DMS79 (cell line): ENCODE results near the gene SPNS2.

Source experiments
- DNase-seq: peaks from one replicate; lab custom pipeline; 2025; lab: John Stamatoyannopoulos, UW

Gene SPNS2

GRCh38 chr17:4503283-4504025 is 4.8 kb downstream of the SPNS2 start:
- DNase-seq = peak; percentile 28

GRCh38 chr17:4504188-4504587 is 5.5 kb downstream of the SPNS2 start:
- no peak for DNase-seq

DNA sequence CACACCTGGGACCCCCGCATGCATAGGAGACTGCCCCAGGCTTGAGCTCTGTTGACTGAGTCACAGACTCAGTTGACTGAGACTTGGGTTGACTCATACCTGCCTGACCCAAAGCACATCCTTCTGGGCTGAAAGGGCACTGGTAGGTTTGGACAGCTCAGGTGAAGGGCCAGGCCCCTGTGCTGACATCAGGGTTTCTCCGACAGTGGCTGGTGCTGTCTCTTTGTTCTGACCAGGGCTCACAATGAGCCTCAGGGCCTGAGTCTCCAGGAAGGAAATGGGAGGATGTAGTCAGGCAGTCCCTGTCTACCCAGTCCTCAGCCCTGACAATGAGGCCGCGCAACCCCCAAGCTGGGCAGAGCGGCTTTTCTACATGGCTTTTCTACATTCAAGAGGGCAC is 6.5 kb downstream of the SPNS2 start:
- no peak for DNase-seq

- no peak for DNase-seq
Observed at GRCh38 chr17:4506175-4506813, 7.6 kb downstream of the SPNS2 start.

GRCh38 chr17:4506892-4507291 is 8.2 kb downstream of the SPNS2 start:
- no peak for DNase-seq

GRCh38 chr17:4507361-4508111 is 8.9 kb downstream of the SPNS2 start:
- no peak for DNase-seq

DNA sequence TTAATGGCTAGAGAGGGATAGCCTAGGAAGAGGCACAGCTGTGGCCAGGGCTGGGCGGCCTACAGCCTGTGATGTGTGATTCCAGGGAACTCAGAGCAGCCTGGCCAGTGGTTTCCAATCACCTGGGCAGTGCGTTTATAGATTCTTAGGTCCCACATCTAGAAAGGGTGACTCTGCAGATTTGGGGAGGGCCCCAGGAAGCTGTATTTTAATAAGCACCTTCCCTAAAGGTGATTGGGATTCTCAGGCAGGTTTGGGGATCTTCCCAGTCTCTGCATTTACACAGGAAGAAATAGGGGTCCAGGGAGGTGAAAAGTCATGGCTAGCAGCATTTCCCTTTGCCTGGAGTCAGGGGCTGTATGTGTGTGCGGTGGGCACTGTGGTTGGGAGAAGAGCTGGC is 9.5 kb downstream of the SPNS2 start:
- no peak for DNase-seq

DNA sequence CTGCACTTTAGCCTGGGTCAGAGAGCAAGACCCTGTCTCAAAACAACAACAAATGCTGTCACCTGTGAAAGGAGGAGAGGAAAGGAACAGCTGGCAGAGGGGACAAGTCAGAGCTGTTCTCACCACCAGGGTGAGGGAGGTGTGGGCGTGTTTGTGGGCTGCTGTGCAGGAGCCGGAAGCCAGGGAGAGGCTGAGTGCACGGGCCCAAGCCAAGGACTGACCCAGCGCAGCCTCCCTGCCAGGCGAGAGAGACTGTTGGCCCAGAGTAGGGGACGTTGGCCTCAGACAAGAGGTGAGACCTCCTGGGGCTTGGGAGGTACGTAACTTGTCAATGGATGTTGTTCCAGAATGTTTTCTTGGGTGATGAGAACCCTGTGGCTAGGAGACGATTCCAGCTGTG is 10.7 kb downstream of the SPNS2 start:
- DNase-seq = no peak

- DNase-seq = no peak
Observed at GRCh38 chr17:4509923-4510617, 11.4 kb downstream of the SPNS2 start.

- no peak for DNase-seq
Observed at GRCh38 chr17:4510618-4510941, 11.9 kb downstream of the SPNS2 start.

GRCh38 chr17:4511199-4511932 is 12.7 kb downstream of the SPNS2 start:
- no peak for DNase-seq

- no peak for DNase-seq
Observed at GRCh38 chr17:4512156-4513112, 13.8 kb downstream of the SPNS2 start.

DNA sequence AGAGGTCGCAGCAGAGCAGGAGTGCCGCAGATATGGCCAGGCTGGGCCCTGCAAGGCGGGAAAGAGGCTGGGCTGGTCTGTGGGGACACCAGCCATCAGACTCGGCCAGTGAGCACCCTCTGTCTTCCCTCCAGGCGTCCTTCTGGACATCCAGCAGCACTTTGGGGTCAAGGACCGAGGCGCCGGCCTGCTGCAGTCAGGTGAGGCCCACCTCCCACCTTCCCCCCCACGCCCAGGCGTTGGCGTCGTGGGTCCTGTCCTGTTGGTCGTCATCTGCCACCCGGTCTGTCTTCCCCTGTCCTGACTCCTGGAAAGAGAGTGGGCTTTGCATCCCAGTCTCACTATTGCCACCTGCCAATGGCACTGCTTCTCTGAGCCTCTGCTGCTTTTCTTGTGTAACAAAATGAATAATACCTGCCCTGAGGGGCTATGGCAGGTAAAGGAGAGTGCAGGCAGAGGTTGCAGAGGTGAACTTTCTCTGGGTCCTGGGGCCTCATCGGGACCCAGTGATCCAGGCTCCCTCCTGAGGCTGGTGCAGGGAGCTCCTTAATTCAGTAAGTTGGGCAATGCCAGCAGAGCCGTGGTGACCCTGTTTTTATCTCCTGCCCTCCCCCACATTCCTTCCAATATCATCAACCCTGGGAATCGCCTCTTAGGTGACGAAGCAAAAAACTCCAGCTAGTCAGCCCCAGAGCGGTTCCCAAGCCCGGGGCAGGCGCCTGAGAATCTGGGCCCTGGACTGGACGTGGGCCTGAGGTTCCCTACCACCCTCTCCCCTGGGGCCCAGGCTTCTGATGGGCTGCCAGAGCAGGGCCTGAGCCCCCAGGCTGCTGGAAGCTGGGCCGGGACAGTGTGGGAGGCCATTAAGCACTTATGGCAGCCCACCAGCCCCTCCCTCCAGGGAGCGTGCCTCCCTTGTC is 14.7 kb downstream of the SPNS2 start:
- no peak for DNase-seq

GRCh38 chr17:4514206-4514605 is 15.5 kb downstream of the SPNS2 start:
- DNase-seq = no peak

DNA sequence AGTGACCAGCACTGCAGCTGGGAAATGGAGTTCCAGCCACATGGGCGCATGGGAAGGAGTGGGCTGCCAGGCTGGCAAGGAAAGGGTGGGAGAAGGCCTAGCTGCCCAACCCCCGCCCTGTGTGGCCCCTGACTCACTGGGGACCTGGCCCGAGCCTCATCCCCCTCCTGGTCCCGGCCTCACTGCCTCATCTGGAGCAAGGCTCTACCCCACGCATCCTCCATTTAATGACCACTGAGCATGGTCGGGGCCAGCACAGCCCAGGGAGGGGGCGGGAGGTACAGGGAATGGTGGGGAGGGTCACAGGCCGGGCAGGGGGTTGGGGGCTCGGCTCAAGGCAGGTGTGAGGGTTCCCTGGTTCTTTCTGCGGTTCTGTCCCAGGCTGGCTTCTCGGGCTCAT is 16.1 kb downstream of the SPNS2 start:
- no peak for DNase-seq

- DNase-seq = no peak
Observed at GRCh38 chr17:4515501-4515900, 16.8 kb downstream of the SPNS2 start.

GRCh38 chr17:4516735-4517134 is 18.1 kb downstream of the SPNS2 start:
- no peak for DNase-seq

DNA sequence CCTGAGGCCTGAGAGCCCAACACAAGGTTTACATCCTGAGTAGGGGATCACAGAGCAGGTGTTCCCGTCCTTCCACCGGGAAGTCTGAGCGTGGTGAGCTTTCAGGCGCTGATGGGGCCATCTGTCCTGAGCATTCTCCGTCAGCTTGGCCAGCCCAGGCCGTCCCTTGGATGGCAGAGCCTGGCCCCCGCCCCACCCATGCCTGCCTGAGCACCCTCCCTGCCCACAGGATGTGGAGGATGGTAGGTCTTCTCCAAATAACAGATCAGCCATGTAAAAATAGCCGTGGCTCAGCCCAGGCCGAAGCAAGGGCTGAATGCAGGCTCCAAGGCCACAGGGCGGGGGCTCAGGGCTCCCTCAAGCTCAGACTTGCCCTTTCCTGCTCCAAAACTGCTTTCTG is 20.2 kb downstream of the SPNS2 start:
- DNase-seq = no peak

DNA sequence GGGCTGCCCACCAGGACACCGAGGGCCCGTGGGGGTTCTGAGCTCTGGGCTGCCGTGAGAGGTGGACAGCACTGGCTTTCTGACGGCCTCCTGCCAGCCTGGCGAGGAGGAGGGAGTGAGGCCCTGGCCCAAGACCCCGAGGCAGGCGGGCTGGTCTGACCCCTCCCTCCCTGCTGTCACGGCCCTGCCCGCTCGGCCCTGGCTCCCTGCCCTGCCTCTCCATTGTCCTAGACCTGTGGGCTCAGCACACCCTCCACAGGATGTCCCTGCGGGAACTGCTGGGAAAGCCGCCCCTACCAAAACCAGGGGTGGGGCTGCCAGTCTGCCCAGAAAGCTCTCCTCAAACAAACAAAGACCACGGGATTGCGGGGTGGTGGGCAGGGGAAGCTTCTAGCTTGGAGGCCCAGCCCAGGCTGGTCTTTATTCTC is 20.7 kb downstream of the SPNS2 start:
- no peak for DNase-seq
